ENCODE measurements around the gene GBGT1. TPM values are rescaled to one million over a fixed set of nuclear protein-coding genes. Genes with fewer than 3 reads are reported as not detected.

Gene GBGT1
- total and polyA plus RNA-seq, 9 of the 15 experiments (the other 6 are each of a cell fraction or from before 2014, with no cell fraction given), result 0.55 to 25.8 (median 13.7) TPM

DNA sequence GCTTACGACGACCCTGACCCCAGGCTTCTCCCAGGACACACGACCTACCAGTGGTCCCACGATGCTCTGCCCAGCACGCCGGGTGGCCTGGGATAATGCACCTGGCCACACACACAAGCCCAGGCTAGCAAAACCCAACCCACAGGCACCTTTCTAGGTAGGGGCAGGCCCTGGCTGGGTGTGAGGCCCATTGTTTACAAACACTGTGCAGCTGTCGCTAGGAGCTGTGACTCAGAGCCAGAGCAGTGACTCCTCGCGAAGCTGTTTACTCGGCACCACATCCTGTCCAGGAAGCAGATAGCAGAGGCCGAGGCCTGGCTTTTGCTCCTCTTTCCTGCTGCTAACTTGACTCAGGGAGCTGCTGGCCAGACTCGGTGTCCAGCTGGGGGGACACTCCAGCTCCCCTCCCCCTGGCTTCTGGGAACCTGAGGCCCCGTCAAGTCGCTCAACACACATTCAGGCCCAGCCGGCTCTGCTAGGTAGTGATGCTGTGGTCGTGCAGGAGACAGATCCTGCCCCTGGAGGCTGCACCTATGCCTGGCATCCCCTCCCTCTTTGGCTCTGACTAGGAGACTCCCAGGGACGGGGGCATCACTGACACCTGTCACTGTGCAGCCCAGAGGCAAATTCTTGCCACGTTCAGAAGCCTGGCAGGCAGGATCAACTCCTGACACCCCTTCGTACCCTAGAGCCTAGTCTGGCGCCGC lies 29.9 kb downstream of the GBGT1 start (continued):
- TF ChIP-seq ZNF592 (IDR thresholded peaks at IDR 0.05) (peak; percentile 88), FUS (optimal IDR thresholded peaks at IDR 0.05; ENCODE audit: low read depth, low read length) (no peak), CCAR2 (IDR thresholded peaks at IDR 0.05; ENCODE audit: low read depth, low read length) (no peak), SAP30 (IDR thresholded peaks at IDR 0.05; ENCODE audit: borderline replicate concordance, insufficient read depth, low read depth, low read length, poor library complexity, severe bottlenecking) (peak; percentile 27), ZNF695 (CRISPR knock-in tag; IDR thresholded peaks at IDR 0.05) (no peak), TBL1XR1 (IDR thresholded peaks at IDR 0.05; ENCODE audit: low read length in 2 of 2) (peak in 1 of 2 experiments; percentile 86; a peak in 2 of 4 replicates), CXXC5 (CRISPR knock-in tag; IDR thresholded peaks at IDR 0.05) (peak; percentile 53; the same call in 1 of the 2 replicates), HDAC8 (tag; IDR thresholded peaks at IDR 0.05) (0 out of 2 replicates have a peak, but pooled peaks have one; percentile 13), PHF20 (IDR thresholded peaks at IDR 0.05; ENCODE audit: partially characterized antibody) (no peak), ARNT (IDR thresholded peaks at IDR 0.05) (peak in 1 of 2 experiments; percentile 50; a peak in 1 of 4 replicates), JUND (IDR thresholded peaks at IDR 0.05; ENCODE audit: borderline replicate concordance, low read depth, low read length) (peak; percentile 97), JUND (tag; IDR thresholded peaks at IDR 0.05; ENCODE audit: borderline replicate concordance, low read depth, low read length) (peak; percentile 94; the same call in 1 of the 3 replicates), ATF1 (CRISPR knock-in tag; IDR thresholded peaks at IDR 0.05) (no peak), ATF1 (tag; IDR thresholded peaks at IDR 0.05) (peak; percentile 44), UBTF (IDR thresholded peaks at IDR 0.05; ENCODE audit: borderline replicate concordance in 1 of 2, low read depth in 2 of 2, low read length in 2 of 2) (0 out of 4 replicates have a peak, but pooled peaks of 1 of the 2 experiments have one; percentile 72), GABPA (tag; conservative IDR thresholded peaks at IDR 0.05; ENCODE audit: low read depth) (peak; percentile 84), XRCC5 (IDR thresholded peaks at IDR 0.05; ENCODE audit: low read depth, low read length) (0 out of 2 replicates have a peak, but pooled peaks have one; percentile 4), KDM1A (IDR thresholded peaks at IDR 0.05) (0 out of 4 replicates have a peak, but pooled peaks of 1 of the 2 experiments have one; percentile 8), EP300 (IDR thresholded peaks at IDR 0.05; ENCODE audit: low read length) (peak; percentile 85), E2F4 (CRISPR knock-in tag; IDR thresholded peaks at IDR 0.05; ENCODE audit: low read depth) (0 out of 2 replicates have a peak, but pooled peaks have one; percentile 17)

Data from K562 (cell line).